IPS-15b (cell line): ENCODE measurements around the gene MFAP5.

Experiments used
- H3K27me3 ChIP-seq: one replicate; pipeline ENCODE4 v1.6.1; 2013; ENCODE audit warnings: low read length; ENCODE audit not compliant: control insufficient read depth, insufficient read depth
- H3K36me3 ChIP-seq: one replicate; pipeline ENCODE4 v1.6.1; 2013; ENCODE audit warnings: low read length; ENCODE audit not compliant: control insufficient read depth, insufficient read depth
- H3K4me1 ChIP-seq: one replicate; pipeline ENCODE4 v1.6.1; 2013; ENCODE audit warnings: mild to moderate bottlenecking, low read length; ENCODE audit not compliant: control insufficient read depth, insufficient read depth
- H3K4me3 ChIP-seq: one replicate; pipeline ENCODE4 v1.5.1; 2013; ENCODE audit warnings: low read depth, low read length
- H3K9ac ChIP-seq: one replicate; pipeline ENCODE4 v1.6.1; 2013; ENCODE audit warnings: low read depth, mild to moderate bottlenecking, low read length
- H3K9me3 ChIP-seq: one replicate; pipeline ENCODE4 v1.6.1; 2013; ENCODE audit warnings: mild to moderate bottlenecking, low read length; ENCODE audit not compliant: control insufficient read depth, insufficient read depth

Gene MFAP5

DNA sequence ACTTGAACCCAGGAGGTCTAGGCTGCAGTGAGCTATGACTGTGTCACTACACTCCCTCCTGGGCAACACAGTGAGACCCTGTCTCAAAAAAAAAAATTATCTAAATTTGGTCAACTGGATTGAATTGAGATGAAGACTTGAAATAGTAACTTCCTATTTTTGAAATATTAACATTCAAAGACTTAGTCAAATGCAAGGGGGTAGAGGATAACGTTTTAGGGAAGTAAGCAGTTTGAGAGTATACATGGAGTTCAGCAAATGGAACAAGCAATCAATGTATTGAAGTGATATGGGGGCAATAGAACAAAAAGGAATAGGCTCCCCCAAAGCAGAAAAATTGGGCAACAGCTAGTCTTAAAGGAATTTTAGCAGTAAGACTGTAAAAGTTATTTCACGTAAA is 4.6 kb upstream of the MFAP5 start:
- Histone ChIP-seq H3K9me3 (no peaks in the 10 kb centered on the region), H3K27me3 (no peaks in the 10 kb centered on the region), H3K9ac (no peak overlapping the region), H3K4me3 (no peak overlapping the region), H3K4me1 (no peaks in the 10 kb centered on the region), H3K36me3 (no peaks in the 10 kb centered on the region)

DNA sequence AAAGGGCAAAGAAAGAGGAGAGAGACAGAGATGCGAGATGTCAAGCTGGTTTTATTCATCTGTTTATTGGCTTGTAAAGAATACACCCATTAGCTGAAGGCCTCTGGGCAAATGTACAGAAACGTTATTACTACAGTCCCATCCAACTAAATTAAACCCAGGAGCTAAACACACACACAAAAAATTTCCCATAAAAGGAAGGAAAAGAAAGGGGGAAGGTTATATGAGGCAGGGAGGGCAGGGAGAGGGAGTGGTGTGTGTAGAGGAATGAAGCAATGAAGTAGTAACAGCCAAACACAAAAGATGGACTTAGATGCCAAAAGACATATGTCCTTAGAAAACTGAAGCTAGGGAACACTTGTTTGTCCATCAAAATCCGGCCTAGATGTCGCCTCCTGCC is 3.1 kb upstream of the MFAP5 start:
- Histone ChIP-seq H3K9ac (no peak overlapping the region), H3K9me3 (no peaks in the 10 kb centered on the region), H3K4me1 (no peaks in the 10 kb centered on the region), H3K27me3 (no peaks in the 10 kb centered on the region), H3K36me3 (no peaks in the 10 kb centered on the region), H3K4me3 (no peak overlapping the region)

DNA sequence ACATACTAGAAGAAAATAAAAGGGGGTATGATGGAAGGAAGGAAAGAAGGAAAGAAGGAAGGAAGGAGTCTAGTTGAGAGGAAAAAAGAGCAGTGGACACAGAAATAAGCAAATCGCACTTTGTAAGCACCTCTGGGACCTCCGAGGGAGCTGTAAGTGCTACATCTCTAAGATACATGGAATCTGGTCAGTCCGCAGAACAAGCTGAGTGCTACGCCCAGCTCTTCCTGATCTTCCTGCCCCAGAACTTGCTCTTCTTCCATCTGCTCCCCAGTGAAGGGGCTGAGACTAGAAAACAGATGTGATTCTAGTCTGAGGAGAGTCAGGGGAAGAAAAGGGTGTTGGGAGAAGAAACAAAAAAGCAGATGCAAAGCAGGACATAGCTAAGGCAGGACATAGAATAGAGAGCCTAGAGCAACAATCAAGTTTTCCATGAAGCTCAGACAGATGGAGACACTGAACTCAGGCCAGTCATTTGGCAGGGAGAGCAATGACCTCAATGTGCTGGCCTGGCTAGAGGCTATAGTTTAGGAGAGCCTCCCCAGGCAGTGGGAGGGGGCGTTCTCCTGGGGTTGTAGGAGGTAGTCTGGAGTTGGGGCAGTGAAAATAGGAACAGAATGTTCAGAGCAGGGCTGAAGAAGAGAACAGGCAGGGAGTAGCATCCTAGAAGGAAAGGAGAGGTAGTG is 1.7 kb upstream of the MFAP5 start:
- Histone ChIP-seq H3K9me3 (no peaks in the 10 kb centered on the region), H3K4me1 (no peaks in the 10 kb centered on the region), H3K27me3 (no peaks in the 10 kb centered on the region), H3K4me3 (no peak overlapping the region), H3K36me3 (no peaks in the 10 kb centered on the region), H3K9ac (no peak overlapping the region)

DNA sequence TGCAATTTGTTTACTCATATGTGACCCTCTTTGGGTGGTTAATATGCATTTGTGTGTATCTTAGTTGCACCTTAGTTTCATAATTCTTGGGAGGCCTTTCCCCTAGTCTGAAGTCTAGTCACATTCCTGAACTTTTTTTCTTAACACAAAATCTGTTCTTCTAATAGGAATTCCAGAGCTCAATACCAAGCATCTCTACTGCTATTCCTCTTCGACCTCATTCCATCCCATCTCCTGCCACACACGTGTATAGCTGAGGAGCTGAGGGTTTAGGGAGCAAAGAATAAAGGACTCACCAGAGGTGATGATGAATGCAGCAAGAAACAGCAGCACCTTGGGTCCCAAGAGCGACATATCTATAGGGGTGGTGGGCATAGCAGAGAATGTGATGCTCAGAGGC is 875 bp downstream of the MFAP5 start:
- no peak overlapping the region for H3K9ac ChIP-seq
- no peak overlapping the region for H3K4me3 ChIP-seq

DNA sequence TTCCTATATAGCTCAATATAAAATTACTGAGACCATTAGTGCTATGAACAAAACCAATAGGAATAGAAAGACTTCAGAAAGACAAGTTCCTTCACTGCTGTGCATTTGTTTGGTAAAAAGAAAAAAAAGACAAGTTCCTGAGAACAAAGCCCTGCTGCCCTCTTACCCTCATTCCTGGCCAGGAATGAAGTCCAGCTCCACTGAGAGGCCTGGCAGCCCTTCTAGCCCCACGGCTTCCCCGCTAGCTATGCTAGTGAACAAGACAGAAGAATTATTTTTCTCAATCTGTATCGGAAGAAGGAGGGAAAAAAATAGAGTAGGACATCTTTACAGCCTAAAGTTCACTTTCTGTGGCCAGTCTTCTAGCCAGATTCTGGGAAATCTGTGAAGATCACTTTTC is 1.6 kb downstream of the MFAP5 start:
- no peaks in the 10 kb centered on the region for H3K9me3 ChIP-seq
- no peaks in the 10 kb centered on the region for H3K27me3 ChIP-seq
- no peak overlapping the region for H3K4me3 ChIP-seq
- H3K4me1 ChIP-seq = no peaks in the 10 kb centered on the region
- no peaks in the 10 kb centered on the region for H3K36me3 ChIP-seq
- no peak overlapping the region for H3K9ac ChIP-seq

More for the DNA sequence above, 875 bp downstream of the MFAP5 start:
- Histone ChIP-seq H3K4me1 (no peaks in the 10 kb centered on the region), H3K36me3 (no peaks in the 10 kb centered on the region), H3K9me3 (no peaks in the 10 kb centered on the region), H3K27me3 (no peaks in the 10 kb centered on the region)

DNA sequence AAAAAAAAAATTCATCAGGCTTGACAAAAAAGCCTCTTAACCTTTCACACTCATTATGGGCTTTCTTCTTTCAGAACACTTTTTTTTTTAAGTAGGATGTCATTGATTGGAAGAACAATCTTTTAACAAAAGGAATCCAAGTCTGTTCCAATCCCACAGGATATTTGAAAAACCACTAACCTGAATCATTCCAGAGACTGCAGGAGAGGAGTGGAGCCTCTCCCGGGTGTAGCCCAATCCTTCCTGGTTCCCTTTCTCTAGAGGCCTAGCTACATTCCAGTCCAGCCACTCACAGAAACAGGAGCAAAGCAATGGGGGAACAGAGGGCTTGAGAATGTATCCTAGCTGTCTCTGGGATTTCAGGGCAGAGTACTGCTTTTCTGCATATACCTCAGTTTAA is 4.3 kb downstream of the MFAP5 start:
- Histone ChIP-seq H3K36me3 (no peaks in the 10 kb centered on the region), H3K27me3 (no peaks in the 10 kb centered on the region), H3K9me3 (no peaks in the 10 kb centered on the region), H3K4me3 (no peak overlapping the region), H3K9ac (no peak overlapping the region), H3K4me1 (no peaks in the 10 kb centered on the region)

DNA sequence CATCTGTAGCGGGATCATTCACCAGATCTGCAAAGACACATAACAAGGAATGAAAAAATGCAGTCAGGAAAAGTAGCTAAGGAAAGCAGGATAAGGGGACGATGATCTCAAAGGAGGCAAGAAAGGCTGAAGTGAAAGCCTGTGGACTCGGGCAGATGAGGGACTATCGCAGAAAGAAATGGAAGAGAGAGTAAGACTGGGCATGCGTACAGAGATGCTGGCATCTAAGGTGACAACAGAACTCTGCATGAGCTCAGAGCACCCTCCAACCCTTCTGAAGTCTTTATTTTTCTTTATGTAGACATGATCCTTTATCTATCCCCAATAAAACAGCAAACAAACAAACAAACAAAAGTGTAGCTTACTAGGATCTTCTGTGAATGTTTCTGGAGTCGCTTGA is 7.2 kb downstream of the MFAP5 start:
- H3K9ac ChIP-seq = no peak overlapping the region
- no peaks in the 10 kb centered on the region for H3K4me1 ChIP-seq
- no peak overlapping the region for H3K4me3 ChIP-seq
- H3K9me3 ChIP-seq = no peaks in the 10 kb centered on the region
- H3K36me3 ChIP-seq = no peaks in the 10 kb centered on the region
- no peaks in the 10 kb centered on the region for H3K27me3 ChIP-seq

DNA sequence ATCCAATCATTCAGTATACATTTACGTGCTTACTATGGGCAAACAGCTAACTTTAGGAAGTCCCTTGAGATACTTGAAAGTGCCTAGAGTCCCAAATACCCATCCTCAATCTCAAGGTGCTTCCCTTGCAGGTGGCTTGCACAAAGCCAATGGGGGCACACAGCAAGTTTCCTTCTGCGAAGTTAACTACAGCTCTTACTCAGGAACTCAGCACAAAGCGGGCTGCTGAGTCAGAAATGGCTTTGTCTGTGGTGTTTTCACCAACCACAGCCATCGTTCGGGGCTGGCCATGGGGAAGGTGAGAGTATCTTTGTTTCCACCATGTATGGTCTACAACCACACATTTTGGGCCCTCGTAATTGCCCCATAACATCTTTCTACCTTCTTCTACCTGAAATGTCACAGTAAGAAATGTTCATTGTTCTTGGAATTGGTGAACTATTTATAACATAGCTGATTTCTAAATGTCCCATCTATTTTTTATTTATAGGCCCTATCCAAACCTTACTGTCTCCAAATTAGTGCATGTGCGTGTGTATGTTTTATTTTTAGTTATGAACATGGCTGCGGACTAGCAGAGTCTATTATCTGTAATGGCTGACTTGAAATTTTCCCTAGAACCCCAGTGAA is 13.9 kb downstream of the MFAP5 start:
- H3K4me3 ChIP-seq = no peak overlapping the region
- no peaks in the 10 kb centered on the region for H3K36me3 ChIP-seq
- no peaks in the 10 kb centered on the region for H3K4me1 ChIP-seq
- H3K27me3 ChIP-seq = no peaks in the 10 kb centered on the region
- no peaks in the 10 kb centered on the region for H3K9me3 ChIP-seq
- no peak overlapping the region for H3K9ac ChIP-seq

DNA sequence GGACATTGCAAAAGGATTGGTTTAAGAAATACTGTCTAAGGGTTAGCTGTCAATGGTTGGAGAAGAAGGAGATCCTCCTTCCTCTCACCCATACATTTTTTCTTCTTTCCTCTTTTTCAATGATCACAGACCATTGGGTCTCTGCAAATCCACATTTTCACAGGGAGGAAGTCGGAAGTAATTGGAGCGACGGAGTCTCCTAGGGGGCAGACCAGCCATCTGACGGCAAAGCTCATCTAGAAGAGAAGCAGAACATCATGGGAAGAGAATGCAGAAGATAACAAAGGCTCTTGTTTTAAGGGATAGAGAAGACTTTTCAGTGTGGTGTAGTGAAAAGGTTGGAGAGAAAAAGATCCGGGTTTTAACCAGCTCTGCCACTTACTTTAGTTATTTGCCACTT is 14.7 kb downstream of the MFAP5 start:
- no peak overlapping the region for H3K9ac ChIP-seq
- H3K36me3 ChIP-seq = no peaks in the 10 kb centered on the region
- no peaks in the 10 kb centered on the region for H3K4me1 ChIP-seq
- no peak overlapping the region for H3K4me3 ChIP-seq
- H3K9me3 ChIP-seq = no peaks in the 10 kb centered on the region
- no peaks in the 10 kb centered on the region for H3K27me3 ChIP-seq

DNA sequence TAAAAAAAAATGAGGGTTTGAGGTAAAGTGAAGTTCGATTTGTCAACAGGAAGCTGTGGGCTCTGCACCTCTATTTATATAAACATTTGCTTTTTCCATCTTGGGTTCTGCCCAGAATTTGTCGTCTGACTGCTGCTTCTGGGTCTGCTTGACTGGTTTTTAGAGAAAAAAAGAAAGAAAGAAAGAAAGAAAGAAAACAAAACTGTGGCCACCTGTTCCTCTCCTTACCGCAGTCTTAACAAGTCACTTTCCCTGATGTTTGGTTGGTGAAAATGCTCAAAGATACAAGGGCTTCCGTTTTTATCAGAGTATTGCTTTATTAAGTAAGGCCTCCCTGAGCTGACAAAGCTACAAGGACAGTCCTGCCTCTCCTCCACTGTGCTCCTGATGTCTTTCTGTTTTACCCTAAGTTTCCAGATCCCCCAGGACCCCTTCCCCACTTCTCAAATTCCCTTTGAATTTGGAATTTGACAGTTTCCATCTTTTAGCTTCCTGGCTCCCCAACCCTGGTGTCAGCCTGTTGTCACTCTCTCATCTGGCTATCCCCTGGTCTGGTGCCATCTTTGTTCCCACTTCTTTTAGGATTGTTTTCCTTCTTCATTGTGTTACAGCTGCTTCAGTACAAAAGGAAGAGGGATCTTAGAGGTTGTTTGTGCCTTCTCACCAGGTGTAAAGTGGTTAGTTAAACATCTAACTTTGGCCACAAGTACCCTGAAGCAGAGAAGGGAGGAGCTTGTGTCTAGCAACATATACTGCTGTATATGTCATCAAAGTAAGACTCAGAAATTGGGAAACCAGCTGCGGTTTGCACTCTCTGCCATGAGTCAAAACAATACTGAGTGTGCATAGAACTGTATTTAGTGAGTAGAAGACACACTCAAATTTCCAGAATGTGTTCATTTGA is 18.0 kb downstream of the MFAP5 start:
- Histone ChIP-seq H3K27me3 (no peaks in the 10 kb centered on the region), H3K4me1 (peaks cover 5% of the 10 kb centered on the region), H3K9me3 (no peaks in the 10 kb centered on the region), H3K4me3 (no peak overlapping the region), H3K36me3 (no peaks in the 10 kb centered on the region), H3K9ac (no peak overlapping the region)

DNA sequence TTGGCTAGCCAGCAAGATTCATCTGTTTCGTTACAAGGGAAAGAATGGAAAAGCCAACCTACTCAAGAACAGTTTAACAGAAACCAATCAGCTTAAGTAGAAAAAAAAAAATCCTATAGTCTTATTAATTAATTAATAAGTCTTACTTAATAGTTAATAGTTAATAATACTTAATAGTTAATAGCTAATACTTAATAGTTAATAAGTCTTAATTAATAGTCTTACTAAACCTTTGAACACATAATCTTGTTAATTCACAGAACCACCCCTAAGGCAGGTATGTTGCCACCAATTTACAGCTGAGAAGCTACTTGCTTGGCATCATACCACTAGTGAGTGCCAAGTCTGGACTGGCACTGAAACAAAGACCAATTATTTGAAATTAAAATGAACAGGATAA is 19.9 kb downstream of the MFAP5 start:
- Histone ChIP-seq H3K27me3 (no peaks in the 10 kb centered on the region), H3K4me3 (no peak overlapping the region), H3K4me1 (peaks cover 7% of the 10 kb centered on the region), H3K9ac (no peak overlapping the region), H3K36me3 (no peaks in the 10 kb centered on the region), H3K9me3 (no peaks in the 10 kb centered on the region)

DNA sequence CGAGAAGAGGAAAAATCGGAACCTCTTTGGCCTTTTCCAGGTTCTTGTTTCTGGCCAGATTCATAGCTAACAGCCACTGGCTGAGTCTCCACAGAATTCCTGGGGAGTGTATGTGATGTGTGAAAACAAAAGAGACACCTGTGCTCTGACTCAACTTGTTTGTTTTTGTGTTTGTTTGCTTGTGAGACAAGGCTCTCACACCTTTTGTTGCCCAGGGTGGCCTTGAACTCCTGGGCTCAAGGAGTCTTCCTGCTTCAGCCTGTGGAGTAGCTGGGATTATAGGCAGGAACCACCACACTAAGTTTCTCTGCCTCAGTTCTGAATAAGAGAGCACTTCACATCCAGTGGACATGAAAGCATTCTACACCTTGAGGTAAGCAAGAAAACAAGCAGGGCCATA is 22.7 kb downstream of the MFAP5 start:
- Histone ChIP-seq H3K27me3 (no peaks in the 10 kb centered on the region), H3K36me3 (no peaks in the 10 kb centered on the region), H3K9ac (no peak overlapping the region), H3K4me3 (no peak overlapping the region), H3K4me1 (peaks cover 22% of the 10 kb centered on the region), H3K9me3 (no peaks in the 10 kb centered on the region)
